Non-pigmented ciliary epithelial cell (primary cell): ENCODE results near the gene BBS5.
"Not testable (repeated sequence)": the region's sequence is repeated elsewhere in the genome, so short reads cannot be mapped to it uniquely, and the experiment has no call there.

Experiments used
- DNase-seq: peaks from one replicate; pipeline ENCODE4 v3.0.0-alpha.2; 2010; ENCODE audit warnings: low read depth

BBS5 gene

DNA sequence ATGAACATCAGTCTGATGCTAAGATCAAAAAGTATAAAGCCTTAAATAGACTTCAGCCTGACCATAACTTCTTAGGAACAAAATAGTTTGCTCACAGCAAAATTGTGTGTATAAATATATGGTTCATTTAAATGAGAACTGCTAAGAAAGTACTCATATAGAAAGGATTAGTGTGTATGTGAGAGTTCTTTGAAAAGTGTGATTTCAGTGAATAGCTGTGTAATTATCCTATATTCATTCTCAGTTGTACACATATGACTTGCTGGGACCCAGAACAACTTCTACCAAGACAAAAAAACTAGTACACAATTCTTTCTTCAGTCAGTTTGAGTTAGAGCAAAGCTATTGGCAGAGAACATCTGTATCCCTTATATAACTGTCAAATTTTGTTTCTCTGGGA, 7.2 kb downstream of the BBS5 start:
- no peak for DNase-seq

GRCh38 chr2:169490834-169491233, 11.5 kb downstream of the BBS5 start:
- no peak for DNase-seq

DNA sequence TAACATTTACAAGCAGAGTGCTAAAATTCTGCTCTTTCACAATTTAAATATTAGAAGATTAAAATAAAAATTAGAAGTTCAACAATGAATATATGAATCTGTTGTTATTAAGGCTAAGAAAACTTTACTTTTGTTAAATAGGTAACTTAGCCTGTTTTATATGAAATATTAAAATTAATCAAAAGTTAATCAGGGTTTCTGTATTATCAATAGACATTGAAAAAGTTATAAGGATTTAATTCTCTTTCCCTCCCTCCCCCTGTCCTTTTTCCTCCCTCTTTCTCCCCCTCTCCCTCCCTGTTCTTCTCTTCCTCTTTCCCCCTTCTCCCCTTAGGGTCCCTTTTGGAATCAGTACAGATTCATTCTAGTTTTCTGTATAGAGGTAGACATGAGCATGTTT, 12.1 kb downstream of the BBS5 start:
- DNase-seq = no peak

DNA sequence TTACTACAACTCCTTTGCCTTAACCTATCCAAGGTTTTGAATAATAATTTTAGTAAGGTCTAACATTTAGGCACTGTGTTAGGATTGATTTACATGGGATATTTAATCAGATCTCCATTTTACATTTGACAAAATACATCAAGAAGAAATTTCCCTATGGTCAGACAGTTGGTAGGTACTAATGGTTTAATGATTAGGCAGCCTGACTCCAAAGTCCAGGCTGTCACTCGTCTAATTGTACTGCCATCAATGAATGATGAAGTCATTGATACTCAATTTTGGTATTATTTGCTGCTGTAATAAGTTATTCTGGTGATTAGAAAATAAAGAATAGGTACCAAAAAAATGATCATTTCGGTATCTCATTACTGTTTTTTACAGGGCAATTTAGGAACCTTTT, 14.1 kb downstream of the BBS5 start:
- DNase-seq = no peak

GRCh38 chr2:169495310-169495928, 16.1 kb downstream of the BBS5 start:
- no peak for DNase-seq

DNA sequence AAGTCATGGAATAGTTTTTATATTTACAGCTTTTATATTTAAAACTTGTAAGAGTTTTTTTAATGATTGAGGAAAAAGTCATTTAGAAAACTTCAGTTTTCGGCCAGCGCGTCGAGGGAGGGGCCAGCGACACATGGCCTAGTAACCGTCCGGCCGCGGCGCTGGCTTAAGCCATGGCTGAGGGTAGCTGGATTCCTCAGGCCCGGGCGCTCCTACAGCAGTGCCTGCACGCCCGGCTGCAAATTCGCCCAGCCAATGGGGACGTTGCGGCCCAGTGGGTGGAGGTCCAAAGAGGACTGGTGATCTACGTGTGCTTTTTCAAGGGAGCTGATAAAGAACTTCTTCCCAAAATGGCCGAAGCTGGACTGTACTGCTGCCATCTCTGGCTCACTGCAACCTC, 25.4 kb downstream of the BBS5 start:
- no peak for DNase-seq

GRCh38 chr2:169507698-169508097, 28.4 kb downstream of the BBS5 start:
- no peak for DNase-seq

DNA sequence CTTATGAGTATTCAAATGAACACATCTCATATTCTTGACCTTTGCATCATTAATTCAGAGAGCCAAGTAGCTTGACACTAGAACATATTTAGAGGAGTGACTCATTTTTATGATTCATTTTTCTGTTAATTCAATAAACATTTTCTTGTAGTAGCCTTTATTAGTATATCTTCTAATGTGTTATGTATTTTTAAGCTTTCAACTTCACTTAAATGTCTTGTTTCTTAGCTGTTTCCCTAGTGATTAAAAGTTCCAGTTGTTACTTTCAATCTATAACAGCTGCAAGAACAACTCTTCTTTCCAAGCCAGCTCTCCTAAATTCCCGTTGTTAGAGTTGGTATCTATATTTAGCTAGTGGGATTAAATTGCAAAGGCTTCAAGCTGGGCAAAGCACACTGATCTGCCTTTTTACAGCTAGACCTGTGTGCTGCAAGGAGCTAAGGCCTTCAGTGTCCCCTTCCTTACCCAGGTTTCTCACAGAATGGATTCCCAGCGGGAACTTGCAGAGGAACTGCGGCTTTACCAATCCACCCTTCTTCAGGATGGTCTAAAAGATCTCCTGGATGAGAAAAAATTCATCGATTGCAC, 30.1 kb downstream of the BBS5 start, which contains the start of gene KLHL41:
Gene KLHL41 (plus strand): TSS at position 405 of the 588 bp plus-strand sequence. CDS start 77 bp downstream, at position 482.
- no peak for DNase-seq

GRCh38 chr2:169509955-169510354, 30.7 kb downstream of the BBS5 start:
- DNase-seq = no peak

DNA sequence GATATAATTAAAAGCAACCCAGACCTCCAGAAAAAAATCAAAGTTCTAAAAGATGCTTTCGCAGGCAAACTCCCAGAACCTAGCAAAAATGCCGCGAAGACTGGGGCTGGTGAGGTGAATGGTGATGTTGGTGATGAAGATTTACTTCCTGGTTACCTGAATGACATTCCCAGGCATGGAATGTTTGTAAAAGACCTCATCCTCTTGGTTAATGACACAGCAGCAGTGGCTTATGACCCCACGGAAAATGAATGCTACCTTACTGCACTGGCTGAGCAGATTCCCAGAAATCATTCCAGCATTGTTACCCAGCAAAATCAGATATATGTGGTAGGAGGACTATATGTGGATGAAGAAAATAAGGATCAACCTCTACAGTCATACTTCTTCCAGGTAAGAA, 31.2 kb downstream of the BBS5 start:
- DNase-seq = no peak

GRCh38 chr2:169511818-169512217, 32.5 kb downstream of the BBS5 start:
- no peak for DNase-seq

GRCh38 chr2:169512525-169512924, 33.2 kb downstream of the BBS5 start:
- no peak for DNase-seq

- no peak for DNase-seq
These were observed 33.8 kb downstream of the BBS5 start for GRCh38 chr2:169513094-169513493.

DNA sequence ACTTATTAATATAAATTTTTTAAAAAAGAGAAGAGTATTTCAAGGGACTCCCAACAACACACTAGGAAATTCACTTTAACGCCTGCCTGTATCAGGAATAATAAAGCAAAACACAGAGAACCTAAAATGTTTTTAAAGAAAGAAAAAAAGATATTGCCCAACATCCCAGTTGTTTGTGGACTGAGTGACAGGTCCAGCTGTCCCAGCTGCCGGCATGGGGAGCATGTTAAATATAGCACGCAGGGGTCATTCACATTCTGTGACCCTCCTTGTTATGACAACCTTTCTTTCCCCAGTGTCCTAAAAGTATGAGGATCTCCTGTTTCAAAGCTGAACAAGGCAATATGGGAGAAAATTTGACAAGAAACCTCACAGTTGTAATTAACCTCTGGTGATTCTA, 34.6 kb downstream of the BBS5 start:
- no peak for DNase-seq

DNA sequence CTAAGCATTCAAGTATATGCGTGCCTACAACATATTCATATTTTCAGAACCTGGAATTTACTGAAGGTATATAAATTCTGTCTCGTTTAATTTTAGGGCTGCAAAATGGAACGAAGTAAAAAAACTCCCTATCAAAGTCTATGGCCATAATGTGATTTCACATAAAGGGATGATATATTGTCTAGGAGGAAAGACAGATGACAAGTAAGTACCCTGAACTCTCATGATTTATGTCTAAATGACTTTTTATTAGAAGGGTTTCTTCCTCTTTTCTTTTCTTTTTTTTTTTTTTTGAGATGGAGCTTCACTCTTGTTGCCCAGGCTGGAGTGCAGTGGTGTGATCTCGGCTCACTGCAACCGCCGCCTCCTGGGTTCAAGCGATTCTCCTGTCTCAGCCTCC, 35.5 kb downstream of the BBS5 start:
- DNase-seq = not testable (repeated sequence)

- not testable (repeated sequence) for DNase-seq
These were observed 37.2 kb downstream of the BBS5 start for GRCh38 chr2:169516488-169516995.

GRCh38 chr2:169520896-169521295, 41.6 kb downstream of the BBS5 start:
- no peak for DNase-seq

DNA sequence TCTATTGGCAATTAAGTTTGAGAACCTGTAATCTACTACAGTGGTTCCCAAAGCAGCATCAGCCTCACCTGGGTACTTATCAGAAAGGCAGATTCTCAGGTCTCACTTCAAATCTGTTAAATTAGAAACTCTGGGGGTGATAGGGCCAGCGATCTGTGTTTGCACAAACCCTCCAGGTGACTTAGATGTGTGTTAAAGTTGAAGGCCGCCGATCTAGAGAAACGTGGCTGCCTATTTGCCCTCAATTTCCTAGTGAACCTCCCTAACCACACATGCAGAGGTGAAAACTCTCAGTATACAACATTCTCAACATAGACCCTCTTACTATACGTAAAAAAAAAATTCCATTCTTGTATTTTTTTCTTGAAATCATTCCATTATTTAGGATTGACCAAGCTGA, 44.4 kb downstream of the BBS5 start:
- DNase-seq = no peak

DNA sequence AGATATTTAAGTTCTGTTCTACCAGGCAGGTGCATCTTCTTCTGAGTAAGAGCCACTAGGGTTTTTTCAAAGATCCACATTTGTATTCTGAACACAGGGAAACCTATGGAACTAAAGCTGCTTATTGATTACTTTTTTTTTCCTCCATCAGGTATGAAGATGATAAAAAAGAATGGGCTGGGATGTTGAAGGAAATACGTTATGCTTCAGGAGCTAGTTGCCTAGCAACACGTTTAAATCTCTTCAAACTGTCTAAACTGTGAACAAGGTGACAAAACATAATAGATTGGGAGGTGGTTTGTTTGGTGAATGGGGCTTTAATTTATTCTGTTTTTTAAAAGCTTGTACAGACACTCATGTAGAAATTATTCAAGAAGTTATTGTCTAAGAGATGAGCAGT, 46.1 kb downstream of the BBS5 start:
- DNase-seq = no peak

DNA sequence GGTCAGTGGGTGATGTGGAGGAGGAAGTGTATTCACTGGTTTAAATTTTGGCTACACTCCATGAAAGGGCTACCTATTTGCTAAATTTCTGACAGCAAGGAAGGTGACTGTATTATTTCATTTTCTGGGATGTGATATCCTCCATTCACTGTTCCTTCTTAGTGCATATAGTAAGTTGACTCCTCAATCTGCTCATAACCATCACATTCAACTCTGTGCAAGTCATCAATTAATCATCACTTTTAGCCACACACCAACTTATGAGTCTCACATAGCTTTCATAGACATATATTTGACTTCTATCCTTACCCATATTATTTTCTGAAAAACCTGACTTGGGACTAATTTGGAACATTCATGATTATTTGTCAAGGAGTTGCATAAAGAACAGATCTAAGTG, 47.2 kb downstream of the BBS5 start:
- no peak for DNase-seq

DNA sequence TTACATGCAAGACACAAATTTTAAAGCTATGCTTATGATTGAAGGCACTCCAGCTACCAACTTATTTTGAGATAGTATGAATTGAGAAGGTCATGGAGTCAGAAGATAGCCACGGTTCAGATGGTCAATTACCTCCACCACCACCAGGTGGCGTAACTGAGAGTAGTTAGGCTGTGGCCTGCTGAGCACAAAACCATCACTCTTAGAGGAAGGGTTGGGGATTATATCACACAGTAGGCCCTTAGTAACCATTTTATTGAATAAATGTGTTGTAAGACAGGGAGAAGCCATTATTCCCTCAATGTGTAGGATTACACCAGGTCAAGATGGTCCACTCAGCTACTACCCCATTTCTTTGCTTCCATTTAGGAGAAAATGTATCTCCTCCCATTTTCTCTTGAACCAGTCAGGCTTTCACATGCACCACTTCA, 49.0 kb downstream of the BBS5 start:
- DNase-seq = no peak

GRCh38 chr2:169539460-169539859, 60.2 kb downstream of the BBS5 start:
- DNase-seq = not testable (repeated sequence)

DNA sequence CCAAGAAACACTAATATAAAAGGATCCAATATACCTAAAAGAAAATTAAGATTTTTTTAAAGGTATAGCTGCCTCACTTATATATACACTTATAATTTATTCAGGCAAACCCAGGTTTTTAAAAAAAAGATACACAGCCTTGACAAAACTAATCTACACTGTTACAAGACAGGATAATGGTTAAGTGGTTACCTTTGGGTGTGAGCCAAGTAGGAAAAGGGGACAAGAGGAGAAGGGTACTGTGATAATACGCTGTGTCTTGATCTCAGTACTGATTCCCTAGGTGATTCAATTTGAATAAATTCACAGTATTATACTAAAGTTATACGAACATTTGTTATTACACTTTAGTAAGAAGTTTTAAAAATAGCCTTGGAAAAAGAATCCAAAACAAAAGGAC, 60.9 kb downstream of the BBS5 start:
- DNase-seq = no peak

DNA sequence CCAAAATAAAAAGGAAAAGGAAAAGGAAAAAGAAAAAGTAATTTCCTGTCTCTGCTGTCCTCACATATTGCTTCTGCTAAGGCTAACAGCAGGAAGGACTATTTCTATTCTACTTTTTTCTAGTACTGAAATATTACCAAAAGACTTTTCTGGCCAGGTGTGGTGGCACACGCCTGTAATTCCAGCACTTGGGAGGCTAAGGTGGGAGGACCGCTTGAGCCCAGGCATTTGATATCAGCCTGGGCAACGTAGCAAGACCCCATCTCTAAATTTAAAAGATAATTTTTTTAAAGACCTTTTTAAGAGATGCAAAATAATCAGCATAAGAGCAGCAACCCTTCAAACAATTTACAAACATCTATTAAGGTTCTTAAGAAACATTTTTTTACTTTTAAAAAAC, 63.1 kb downstream of the BBS5 start:
- DNase-seq = no peak
